Uterus (tissue), 3 donors: ENCODE results near the gene TARP.
"Not testable (repeated sequence)": the region's sequence is repeated elsewhere in the genome, so short reads cannot be mapped to it uniquely, and the experiment has no call there.

Experiments
- DNase-seq, 2 donors: peaks; one replicate each; pipeline ENCODE4 v3.0.0-alpha.2; 2019 to 2020
- H3K27ac ChIP-seq, 2 donors: fragments of 200-600 bp; sonication (generic); 1 replicate in 1 of 2; 2 replicates in 1 of 2; pipeline ENCODE4 v1.5.1; 2016 to 2018
- H3K27me3 ChIP-seq, 2 donors: fragments of 200-600 bp; sonication (generic); one replicate each; pipeline ENCODE4 v1.5.1; 2018 to 2019; ENCODE audit warnings: control low read depth in 1 of 2
- H3K36me3 ChIP-seq, 2 donors: fragments of 200-600 bp; sonication (generic); one replicate each; pipeline ENCODE4 v1.5.1; 2019; ENCODE audit warnings: control low read depth in 1 of 2
- H3K4me1 ChIP-seq, 2 donors: fragments of 200-600 bp; sonication (generic); one replicate each; pipeline ENCODE4 v1.5.1; 2018 to 2019; ENCODE audit warnings: control low read depth in 1 of 2
- H3K4me3 ChIP-seq, 2 donors: fragments of 200-600 bp; sonication (generic); 1 replicate in 1 of 2; 2 replicates in 1 of 2; pipeline ENCODE4 v1.5.1; 2018 to 2019; ENCODE audit warnings: mild to moderate bottlenecking in 1 of 2
- H3K9me3 ChIP-seq, 2 donors: fragments of 200-600 bp; sonication (generic); one replicate each; pipeline ENCODE4 v1.5.1; 2019; ENCODE audit warnings: control low read depth in 1 of 2
- POLR2A ChIP-seq, 2 donors: fragments of 450-650 bp; IDR thresholded peaks; one replicate each; pipeline ENCODE4 v1.6.1; 2016; ENCODE audit warnings: antibody characterized with exemption in 2 of 2, mild to moderate bottlenecking in 1 of 2, moderate library complexity in 1 of 2
- intact Hi-C: fragments of 100-400 bp; cut with DNase I; formaldehyde crosslinking; loops from one replicate; pipeline ENCODE4 v1.15.1; 2023; ENCODE audit warnings: low total_unique reads
- TF ChIP-seq, protein P1 (sequence below), 4 experiments: fragments of 200-600 bp in 2 of 4; fragments of 450-650 bp in 2 of 4; sonication (generic) in 2 of 4; IDR thresholded peaks; one replicate each; pipeline ENCODE4 v1.5.1; 2016 to 2019; ENCODE audit warnings: antibody characterized with exemption in 4 of 4, mild to moderate bottlenecking in 2 of 4, moderate library complexity in 1 of 4
- donor health status: DM: yes; HTN: yes; CAD: no.

TARP gene

DNA sequence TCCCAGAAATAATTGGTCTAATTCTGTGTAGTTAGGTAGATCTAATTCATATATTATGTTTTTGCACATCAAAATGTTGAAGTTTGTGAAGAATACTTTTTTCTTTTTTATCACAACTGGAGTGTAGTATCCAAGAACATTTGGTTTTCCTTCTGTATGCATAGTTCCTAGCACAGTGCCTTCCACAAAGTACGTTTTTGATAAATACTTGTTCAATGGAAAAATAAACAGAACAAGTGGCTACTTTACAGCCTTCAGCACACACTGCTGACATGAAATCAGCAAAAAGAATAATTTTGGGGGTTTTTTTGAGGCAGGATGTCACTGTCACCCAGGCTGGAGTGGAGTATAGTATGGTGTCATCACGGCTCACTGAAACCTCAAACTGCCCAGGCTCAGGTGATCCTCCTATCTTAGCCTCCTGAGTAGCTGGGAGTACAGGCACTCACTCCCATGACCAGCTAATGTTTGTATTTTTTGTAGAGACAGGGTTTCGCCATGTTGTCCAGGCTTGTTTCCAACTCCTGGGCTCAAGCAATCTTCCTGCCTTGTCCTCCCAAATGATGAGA, 27.9 kb downstream of the TARP start:
- TF ChIP-seq, protein P1, sequence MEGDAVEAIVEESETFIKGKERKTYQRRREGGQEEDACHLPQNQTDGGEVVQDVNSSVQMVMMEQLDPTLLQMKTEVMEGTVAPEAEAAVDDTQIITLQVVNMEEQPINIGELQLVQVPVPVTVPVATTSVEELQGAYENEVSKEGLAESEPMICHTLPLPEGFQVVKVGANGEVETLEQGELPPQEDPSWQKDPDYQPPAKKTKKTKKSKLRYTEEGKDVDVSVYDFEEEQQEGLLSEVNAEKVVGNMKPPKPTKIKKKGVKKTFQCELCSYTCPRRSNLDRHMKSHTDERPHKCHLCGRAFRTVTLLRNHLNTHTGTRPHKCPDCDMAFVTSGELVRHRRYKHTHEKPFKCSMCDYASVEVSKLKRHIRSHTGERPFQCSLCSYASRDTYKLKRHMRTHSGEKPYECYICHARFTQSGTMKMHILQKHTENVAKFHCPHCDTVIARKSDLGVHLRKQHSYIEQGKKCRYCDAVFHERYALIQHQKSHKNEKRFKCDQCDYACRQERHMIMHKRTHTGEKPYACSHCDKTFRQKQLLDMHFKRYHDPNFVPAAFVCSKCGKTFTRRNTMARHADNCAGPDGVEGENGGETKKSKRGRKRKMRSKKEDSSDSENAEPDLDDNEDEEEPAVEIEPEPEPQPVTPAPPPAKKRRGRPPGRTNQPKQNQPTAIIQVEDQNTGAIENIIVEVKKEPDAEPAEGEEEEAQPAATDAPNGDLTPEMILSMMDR (IDR thresholded peaks at IDR 0.05), result no peak
- no peak for TF ChIP-seq POLR2A (IDR thresholded peaks at IDR 0.05)
- Histone ChIP-seq H3K4me1 (no peaks in the 10 kb centered on the region), H3K27me3 (no peaks in the 10 kb centered on the region), H3K9me3 (no peaks in the 10 kb centered on the region), H3K27ac (no peak overlapping the region), H3K4me3 (no peak overlapping the region), H3K36me3 (no peaks in the 10 kb centered on the region)
- DNase-seq, result no peak
- intact Hi-C loops, result no loop called here

DNA sequence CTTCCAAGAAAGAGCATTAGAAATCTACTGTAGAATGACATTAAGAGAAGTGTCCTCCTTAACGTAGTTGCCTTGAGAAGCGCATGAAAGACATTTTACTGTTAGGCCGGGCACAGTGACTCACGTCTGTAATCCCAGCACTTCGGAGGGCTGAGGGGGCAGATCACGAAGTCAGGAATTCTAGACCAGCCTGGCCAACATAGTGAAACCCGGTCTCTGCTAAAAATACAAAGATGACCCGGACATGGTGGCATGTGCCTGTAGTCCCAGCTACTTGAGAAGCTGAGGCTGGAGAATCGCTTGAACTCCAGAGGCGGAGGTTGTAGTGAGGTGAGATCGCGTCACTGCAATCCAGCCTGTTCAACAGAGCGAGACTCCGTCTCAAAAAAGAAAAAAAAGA, 28.9 kb downstream of the TARP start:
- Histone ChIP-seq H3K27me3 (no peaks in the 10 kb centered on the region), H3K4me3 (no peak overlapping the region), H3K36me3 (no peaks in the 10 kb centered on the region), H3K27ac (no peak overlapping the region), H3K9me3 (no peaks in the 10 kb centered on the region), H3K4me1 (no peaks in the 10 kb centered on the region)
- no peak for TF ChIP-seq POLR2A (IDR thresholded peaks at IDR 0.05)
- TF ChIP-seq, protein P1 (IDR thresholded peaks at IDR 0.05), result no peak
- DNase-seq, result no peak
- intact Hi-C loops, result no loop called here

DNA sequence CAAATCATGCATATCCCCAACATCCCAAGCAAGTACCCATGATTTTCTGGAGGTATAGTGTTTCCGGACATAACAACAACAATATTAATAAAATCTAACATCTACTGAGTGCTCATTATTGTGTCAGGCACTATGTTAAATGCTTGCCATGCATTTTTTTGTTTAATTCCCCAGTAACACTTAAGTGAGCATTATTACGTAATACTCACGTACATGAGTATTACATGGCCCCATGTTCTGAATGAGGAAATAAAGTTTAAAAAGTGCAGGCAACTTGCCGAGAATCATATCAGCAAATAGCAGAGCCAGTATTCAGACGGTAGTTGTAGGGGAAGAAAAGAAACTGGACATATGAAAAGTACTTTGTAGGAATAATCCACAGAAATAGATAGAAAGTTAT, 30.1 kb downstream of the TARP start:
- H3K36me3 ChIP-seq, H3K27ac ChIP-seq, intact Hi-C loops, DNase-seq, H3K4me3 ChIP-seq, H3K9me3 ChIP-seq, H3K4me1 ChIP-seq, H3K27me3 ChIP-seq: not testable (repeated sequence)

DNA sequence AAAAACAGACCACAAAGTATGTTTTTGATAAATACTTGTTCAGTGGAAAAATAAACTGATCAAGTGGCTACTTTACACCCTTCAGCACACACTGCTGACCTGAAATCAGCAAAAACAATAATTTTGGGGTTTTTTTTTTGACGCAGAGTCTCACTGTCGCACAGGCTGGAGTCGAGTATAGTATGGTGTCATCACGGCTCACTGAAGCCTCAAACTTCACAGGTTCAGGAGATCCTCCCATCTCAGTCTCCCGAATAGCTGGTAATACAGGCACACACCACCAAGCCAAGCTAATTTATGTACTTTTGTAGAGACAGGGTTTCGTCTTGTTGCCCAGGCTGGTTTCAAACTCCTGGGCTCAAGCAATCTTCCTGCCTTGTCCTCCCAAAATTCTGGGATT, 30.6 kb downstream of the TARP start:
- H3K27me3 ChIP-seq, result no peaks in the 10 kb centered on the region
- TF ChIP-seq POLR2A (IDR thresholded peaks at IDR 0.05), result no peak
- TF ChIP-seq, protein P1 (IDR thresholded peaks at IDR 0.05), result no peak
- no peaks in the 10 kb centered on the region for H3K9me3 ChIP-seq
- intact Hi-C loops, result no loop called here
- H3K4me1 ChIP-seq, result no peaks in the 10 kb centered on the region
- no peaks in the 10 kb centered on the region for H3K36me3 ChIP-seq
- no peak overlapping the region for H3K27ac ChIP-seq
- DNase-seq, result no peak
- no peak overlapping the region for H3K4me3 ChIP-seq

DNA sequence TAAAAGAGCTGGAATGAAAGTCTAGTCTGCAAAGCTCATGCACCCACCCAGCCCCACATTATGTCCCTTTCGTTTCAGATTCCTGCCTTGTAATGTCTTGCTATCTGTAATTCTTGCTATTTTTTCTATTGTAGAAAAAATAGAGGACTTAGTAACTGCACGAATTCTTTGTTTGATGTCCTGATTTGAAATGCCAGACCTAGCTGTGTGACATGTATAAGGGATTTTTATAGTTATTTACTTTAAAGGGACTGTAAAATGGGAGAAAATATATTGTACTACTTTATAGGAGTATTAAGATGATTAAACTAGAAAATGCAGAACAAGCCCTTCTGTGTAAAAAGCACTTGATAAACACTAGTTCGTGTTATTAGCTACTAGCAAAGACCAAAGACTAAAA, 32.4 kb downstream of the TARP start:
- no peak for TF ChIP-seq POLR2A (IDR thresholded peaks at IDR 0.05)
- no peaks in the 10 kb centered on the region for H3K36me3 ChIP-seq
- no peak overlapping the region for H3K27ac ChIP-seq
- H3K9me3 ChIP-seq, result no peaks in the 10 kb centered on the region
- H3K4me3 ChIP-seq, result no peak overlapping the region
- no peaks in the 10 kb centered on the region for H3K4me1 ChIP-seq
- no peak for DNase-seq
- intact Hi-C loops, result no loop called here
- no peaks in the 10 kb centered on the region for H3K27me3 ChIP-seq

DNA sequence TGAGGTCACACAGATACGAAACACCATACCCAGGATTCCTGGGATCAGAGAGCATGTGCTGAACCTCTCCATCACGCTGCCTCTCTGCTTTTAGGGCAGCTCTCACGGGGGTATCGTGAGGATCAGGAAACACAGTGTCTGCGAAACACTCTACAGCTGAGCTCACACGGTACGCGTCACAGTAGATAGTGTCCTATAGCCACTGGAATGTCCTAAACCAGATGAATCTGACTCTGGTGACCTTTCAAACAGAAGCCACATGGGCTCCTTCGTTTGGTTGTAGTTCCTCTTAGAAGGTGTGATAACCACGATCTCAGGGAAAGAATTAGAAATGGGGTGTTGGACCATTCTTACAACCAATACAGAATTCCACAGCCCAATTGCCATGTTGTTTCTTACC, 34.3 kb downstream of the TARP start:
- H3K36me3 ChIP-seq, H3K4me1 ChIP-seq, H3K9me3 ChIP-seq, H3K27ac ChIP-seq, DNase-seq, H3K27me3 ChIP-seq, H3K4me3 ChIP-seq, intact Hi-C loops: not testable (repeated sequence)

DNA sequence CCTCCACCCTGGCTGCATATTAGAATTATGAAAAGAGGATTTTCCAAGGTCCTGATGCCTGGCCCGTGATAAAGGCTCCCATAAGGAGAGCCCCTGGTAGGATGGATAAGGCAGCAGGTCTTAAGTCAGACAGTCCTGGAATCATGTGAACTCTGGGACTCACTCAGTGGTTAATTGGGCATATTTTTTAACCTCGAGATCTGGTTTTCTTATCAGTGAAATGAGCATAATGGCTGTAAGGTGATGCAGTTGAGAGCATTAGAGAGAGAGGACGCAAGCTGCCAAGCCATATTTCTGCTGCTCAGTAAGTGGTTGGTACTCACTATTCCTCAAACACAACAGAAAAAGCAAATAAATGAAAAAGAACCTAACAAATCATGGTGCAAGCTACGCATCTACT, 37.8 kb downstream of the TARP start:
- no peak for TF ChIP-seq POLR2A (IDR thresholded peaks at IDR 0.05)
- TF ChIP-seq, protein P1 (IDR thresholded peaks at IDR 0.05), result no peak
- intact Hi-C loops, result no loop called here
- no peaks in the 10 kb centered on the region for H3K36me3 ChIP-seq

DNA sequence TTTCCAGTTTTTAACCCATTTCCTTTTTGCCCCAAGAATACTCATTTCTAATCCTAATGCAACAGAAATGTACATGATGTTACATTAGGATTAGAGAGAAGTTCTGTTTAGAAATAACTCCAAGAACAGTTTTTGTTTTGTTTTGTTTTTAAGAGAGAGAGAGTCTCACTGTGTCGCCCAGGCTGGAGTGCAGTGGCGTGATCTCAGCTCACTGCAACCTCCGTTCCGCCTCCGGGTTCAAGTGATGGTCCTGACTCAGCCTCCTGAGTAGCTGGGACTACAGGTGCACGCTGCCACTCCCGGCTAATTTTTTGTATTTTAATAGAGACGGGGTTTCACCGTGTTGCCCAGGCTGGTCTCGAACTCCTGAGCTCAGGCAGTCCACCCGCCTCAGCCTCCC, 38.7 kb downstream of the TARP start:
- intact Hi-C loops, H3K9me3 ChIP-seq, DNase-seq: not testable (repeated sequence)

More for the DNA sequence above, 37.8 kb downstream of the TARP start:
- Histone ChIP-seq H3K9me3 (no peaks in the 10 kb centered on the region), H3K27me3 (no peaks in the 10 kb centered on the region), H3K4me1 (no peaks in the 10 kb centered on the region), H3K27ac (no peak overlapping the region), H3K4me3 (no peak overlapping the region)
- no peak for DNase-seq

More for the DNA sequence above, 38.7 kb downstream of the TARP start:
- not testable (repeated sequence) for H3K4me1 ChIP-seq, H3K27ac ChIP-seq, H3K27me3 ChIP-seq, H3K4me3 ChIP-seq, H3K36me3 ChIP-seq
